Spleen (tissue), 7 donors: ENCODE measurements around the gene IL1R2.

Experiments used
- CTCF ChIP-seq, 11 experiments: fragments of 200-600 bp in 7 of 11; fragments of 450-650 bp in 4 of 11; sonication (generic) in 4 of 11; IDR thresholded peaks in 8 of 11; conservative IDR thresholded peaks in 3 of 11; 1 replicate in 7 of 11; 2 replicates in 4 of 11; pipeline versions ENCODE4 v1.4.0 to v1.8.0; 2016 to 2021; ENCODE audit warnings: antibody characterized with exemption in 11 of 11, inconsistent platforms in 4 of 11, mild to moderate bottlenecking in 1 of 11
- POLR2A ChIP-seq, 3 donors: fragments of 450-650 bp; IDR thresholded peaks; one replicate each; pipeline ENCODE4 v1.5.1; 2017; ENCODE audit warnings: antibody characterized with exemption in 3 of 3, mild to moderate bottlenecking in 1 of 3
- POLR2AphosphoS5 ChIP-seq, 3 donors: sonication (generic); formaldehyde crosslinking; IDR thresholded peaks; one replicate each; pipeline ENCODE4 v1.5.1; 2017; ENCODE audit warnings: antibody characterized with exemption in 3 of 3
- donor health status: DM: no; HTN: no; CAD: no; lungs with moderate emphysema.
- donor health status: DM: no; HTN: no; CAD: no.
- donor health status: DM: no; HTN: no; CAD: no.

- TF ChIP-seq CTCF (IDR thresholded peaks at IDR 0.05 in 8 of 11, conservative IDR thresholded peaks at IDR 0.05 in 3 of 11) = no peak
- no peak for TF ChIP-seq POLR2A (IDR thresholded peaks at IDR 0.05)
- TF ChIP-seq POLR2AphosphoS5 (IDR thresholded peaks at IDR 0.05) = no peak
Observed at GRCh38 chr2:102076512-102076911, 84.8 kb downstream of the IL1R2 start.
